GM12801 (cell line): ENCODE data around the gene CRB1.

Source experiments
- TF ChIP-seq, protein P1 (sequence below): IDR thresholded peaks from one replicate; pipeline ENCODE4 v1.5.1; 2011; ENCODE audit warnings: control low read depth; ENCODE audit not compliant: insufficient read length; ENCODE audit errors: extremely low read depth

CRB1 gene

DNA sequence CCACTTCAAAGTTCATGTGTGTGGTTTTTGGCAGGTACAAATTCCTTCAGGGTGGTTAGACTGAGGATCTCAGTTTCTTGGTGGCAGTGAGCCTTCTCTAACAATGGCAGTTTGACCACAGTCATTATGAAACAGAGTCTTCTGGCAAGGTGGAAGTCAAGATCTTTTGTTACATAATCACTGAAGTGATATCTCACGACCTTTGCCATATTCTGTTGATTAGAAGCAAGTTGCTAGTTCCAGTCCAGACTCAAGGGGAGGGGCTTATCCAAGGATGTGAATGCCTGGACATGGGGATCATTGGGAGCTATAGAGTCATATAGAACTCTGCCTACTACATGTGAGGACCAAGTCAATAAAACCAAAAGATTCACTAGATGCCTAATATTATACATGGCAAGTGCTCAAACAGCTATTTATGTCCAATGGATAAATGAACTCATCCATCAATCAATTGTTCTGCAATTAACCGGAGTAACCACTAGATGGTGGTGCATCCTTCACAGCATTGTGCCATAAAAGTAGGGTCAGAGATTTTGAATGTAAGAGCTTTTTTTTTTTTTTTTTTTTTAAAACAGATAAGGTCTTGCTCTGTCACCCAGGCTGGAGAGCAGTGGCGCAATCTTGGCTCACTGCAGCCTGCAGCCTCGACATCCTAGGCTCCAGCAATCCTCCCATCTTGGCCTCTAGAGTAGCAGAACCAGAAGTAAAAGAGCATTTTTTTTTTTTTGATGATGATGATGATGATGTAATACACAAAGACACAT lies 131.9 kb downstream of the CRB1 start:
- TF ChIP-seq, protein P1, sequence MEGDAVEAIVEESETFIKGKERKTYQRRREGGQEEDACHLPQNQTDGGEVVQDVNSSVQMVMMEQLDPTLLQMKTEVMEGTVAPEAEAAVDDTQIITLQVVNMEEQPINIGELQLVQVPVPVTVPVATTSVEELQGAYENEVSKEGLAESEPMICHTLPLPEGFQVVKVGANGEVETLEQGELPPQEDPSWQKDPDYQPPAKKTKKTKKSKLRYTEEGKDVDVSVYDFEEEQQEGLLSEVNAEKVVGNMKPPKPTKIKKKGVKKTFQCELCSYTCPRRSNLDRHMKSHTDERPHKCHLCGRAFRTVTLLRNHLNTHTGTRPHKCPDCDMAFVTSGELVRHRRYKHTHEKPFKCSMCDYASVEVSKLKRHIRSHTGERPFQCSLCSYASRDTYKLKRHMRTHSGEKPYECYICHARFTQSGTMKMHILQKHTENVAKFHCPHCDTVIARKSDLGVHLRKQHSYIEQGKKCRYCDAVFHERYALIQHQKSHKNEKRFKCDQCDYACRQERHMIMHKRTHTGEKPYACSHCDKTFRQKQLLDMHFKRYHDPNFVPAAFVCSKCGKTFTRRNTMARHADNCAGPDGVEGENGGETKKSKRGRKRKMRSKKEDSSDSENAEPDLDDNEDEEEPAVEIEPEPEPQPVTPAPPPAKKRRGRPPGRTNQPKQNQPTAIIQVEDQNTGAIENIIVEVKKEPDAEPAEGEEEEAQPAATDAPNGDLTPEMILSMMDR: peak; percentile 45

DNA sequence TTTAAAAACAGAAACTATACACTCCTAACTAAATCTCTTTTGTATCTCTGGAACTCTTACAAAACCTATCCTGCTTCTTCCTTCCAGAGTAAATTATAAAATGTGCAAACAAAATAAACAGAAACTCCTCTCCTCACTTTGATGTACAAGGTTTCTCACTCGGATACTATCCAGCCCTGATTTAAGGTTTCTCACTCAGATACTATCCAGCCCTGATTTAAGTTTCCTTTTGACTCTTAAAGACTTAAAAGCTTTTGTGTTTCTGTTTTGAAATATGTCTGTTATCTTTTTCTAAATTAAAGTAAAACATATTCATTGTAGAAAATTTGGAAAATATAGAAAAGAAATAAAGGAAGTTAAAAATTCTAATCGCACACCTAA lies 132.5 kb downstream of the CRB1 start:
- TF ChIP-seq, protein P1: no peak

DNA sequence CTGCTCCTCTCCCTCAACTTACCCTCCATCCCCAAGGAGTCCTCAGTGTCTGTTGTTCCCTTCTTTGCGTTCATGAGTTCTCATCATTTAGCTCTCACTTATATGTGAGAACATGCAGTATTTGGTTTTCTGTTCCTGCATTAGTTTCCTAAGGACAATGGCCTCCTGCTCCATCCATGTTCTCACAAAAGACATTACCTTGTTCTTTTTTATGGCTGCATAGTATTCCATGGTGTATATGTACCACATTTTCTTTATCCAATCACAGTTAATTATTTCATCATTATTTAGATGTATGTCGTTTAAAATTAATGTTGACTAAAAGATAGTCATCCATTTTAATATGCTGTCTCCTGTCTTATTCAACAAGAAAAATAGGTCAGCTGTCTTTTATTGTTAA lies 134.1 kb downstream of the CRB1 start:
- TF ChIP-seq, protein P1: no peak

DNA sequence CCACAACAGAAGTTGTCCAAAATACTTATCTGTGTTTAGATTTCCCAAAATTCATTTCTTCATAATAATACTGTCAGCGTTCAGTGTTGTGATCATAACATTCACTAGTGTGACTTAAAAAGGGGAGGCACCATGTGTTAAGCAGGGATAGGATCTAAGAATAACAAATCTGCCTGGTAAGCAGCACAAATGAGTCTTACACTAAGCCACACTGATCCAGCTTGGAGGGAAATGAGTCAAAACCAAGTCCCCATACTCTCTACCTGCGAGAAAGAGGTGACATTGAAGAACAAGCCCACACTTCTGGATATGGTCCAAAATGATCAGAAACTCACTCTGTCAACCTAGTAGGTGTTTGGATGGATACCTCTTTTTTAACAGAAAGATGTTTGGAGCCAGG lies 145.5 kb downstream of the CRB1 start:
- TF ChIP-seq, protein P1: no peak

DNA sequence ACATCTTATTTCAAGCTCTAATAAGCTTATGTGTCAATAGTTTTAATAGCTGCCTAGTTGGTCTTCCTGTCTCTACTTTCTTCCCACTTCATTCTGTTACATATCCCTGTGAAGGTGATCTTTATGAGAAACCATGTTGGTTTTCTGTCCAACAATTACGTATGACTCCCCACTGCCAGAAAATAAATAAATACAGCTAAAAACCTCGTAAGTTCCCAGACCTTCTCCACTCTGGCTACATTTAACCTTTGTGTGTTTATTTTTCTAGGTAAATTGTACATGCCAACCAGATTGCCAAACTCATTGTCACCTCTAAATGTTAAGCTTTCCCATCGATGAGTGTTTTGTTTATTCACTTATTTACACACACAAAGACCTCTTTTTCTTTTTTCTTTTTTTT lies 147.2 kb downstream of the CRB1 start:
- TF ChIP-seq, protein P1: no peak

DNA sequence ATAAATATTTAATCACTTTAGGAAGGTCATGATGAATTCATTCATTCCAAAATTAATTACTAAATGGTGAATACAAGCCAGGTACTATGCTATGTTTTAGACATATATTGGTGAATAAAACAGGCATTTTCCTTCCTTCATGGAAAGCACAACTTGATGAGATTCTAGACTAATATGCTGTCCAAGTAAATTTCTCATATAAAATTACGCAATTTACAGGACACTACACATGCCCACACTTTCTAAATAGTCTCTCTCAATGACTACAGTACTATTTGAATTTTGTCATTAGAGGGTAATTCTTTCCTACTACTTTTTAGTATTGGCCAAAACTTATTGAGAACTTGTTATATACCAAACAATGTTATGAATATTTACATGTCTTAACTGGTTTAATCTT lies 150.6 kb downstream of the CRB1 start:
- TF ChIP-seq, protein P1: no peak

DNA sequence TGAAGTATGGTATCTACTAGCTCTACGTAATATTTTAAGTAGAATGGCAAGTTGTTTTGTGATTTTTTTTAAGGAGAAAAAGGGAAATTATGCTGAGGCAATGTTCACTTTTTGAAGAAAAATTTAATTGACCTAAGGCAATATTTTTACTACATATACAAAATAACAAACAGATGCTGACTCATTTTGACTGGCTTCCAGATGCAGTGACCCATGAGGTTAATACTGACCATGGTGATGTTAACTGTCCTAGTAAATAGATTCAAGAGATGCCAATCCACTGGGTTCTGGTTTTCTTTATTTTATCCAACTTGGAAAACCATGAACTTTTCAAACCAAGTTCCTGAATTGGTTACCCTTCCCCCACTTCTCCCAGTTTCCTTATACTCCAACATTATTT lies 154.9 kb downstream of the CRB1 start:
- TF ChIP-seq, protein P1: no peak
